GM19463 (cell line): ENCODE data around the gene MEF2C.

Experiments used
- ATAC-seq: cut with Tn5 transposase; IDR thresholded peaks from one replicate; pipeline ENCODE4 v1.9.1; 2021; ENCODE audit warnings: mild to moderate bottlenecking, moderate library complexity; ENCODE audit not compliant: unreplicated experiment

The MEF2C gene

DNA sequence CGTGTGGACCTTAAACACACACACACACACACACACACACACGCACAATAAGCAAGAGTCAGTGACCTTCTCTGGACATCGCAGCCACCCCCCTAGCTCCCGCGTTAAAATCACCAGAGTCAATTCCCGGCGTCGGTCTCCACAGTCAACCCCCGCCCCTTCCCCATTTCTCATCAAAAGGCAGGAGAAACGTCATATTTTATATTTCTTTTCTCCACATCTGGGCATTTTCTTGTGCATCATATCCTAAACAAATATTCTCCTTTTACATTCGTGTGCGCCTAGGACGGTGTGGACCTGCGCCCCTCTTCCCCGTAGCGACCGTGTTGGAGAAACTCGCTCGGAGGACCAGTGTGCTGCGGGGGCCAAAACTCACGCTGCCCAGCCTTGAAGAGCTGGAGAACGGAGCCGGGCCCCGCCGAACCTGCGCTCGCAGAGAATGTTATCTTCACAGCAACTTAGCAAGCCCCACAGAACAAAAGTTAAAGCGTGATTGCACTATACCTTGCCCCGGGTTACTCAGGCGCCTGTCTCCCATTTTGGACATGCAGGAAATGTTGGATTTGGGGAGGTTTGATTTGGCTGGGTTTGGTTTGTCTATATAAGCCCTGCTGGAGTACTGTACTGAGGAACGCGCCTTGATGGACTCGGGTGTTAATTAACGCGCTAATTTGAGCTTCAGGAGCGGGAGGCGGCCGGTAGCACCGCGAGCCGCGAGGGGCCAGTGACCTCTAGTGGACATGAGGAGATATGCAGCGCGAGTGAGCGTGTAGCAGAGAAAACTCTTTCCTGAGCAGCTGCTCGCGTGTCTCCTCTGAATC lies 192.4 kb downstream of the MEF2C start:
- ATAC-seq = peak; percentile 85

DNA sequence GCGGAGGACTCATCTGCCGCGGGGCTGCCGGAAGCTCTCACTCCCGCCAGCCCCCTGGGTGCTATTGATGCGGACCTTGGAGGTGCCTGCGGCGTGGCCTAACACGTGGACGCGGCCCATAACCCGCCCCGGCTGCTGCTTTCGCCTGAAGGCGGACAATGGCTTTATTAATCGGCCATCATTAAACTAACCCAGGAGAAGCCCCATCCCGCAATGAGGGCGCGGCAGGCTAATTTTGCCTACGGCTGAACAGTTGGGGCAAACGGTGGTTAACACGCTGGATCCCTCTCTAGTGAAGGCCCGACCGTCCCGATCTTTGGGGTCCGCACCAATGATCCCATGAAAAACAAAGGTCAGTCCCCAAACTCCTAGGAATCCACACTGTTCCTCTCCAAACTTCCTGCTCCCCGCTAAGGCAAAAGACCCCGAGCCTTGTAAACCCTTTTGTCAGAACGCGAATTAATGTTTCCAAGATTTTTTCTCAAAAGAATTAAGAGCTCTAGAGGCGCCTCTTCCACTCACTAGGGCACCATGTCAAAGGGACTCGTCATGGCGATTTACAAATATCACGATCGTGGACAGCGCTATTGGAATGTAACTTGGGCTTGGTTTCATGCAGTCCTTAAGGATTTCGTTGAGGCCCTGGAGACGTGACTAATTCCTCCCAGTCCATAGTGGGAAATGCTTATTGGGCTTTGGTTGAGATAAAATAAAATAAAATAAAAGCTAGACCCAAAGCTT lies 193.1 kb downstream of the MEF2C start:
- no peak for ATAC-seq

DNA sequence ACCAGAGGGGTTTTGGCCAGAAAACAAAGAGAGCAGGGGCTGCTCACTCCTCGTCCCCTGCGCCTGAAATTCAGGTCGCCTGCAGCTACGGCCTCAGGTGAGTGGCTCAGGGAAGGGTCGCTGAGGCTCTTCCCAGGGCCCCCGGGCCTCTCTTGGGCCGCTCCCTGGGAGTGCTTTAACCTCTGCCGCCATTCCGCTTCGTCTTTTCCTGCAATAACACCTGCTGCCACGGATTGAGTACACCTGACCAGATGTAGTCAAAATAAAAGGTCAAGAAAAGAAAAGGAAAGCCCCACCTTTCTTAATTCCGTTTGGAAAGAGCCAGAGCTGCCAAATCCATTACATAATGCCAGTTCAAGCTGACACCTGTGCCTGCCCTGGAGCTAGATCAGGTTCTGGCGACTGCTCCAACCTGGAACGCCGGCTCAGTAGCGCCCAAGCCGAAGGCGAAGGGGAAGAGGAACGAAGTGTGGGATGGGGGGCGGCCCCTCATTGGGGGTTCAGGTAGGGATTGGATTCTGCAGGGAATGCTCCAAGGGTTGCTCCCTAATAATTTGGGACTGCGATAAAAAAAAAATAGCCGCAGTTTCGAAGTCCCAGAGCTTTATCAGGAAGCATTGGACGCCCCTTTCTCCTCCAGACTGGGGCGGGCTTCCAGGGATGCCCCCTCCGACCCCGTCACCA lies 193.9 kb downstream of the MEF2C start:
- ATAC-seq = no peak

DNA sequence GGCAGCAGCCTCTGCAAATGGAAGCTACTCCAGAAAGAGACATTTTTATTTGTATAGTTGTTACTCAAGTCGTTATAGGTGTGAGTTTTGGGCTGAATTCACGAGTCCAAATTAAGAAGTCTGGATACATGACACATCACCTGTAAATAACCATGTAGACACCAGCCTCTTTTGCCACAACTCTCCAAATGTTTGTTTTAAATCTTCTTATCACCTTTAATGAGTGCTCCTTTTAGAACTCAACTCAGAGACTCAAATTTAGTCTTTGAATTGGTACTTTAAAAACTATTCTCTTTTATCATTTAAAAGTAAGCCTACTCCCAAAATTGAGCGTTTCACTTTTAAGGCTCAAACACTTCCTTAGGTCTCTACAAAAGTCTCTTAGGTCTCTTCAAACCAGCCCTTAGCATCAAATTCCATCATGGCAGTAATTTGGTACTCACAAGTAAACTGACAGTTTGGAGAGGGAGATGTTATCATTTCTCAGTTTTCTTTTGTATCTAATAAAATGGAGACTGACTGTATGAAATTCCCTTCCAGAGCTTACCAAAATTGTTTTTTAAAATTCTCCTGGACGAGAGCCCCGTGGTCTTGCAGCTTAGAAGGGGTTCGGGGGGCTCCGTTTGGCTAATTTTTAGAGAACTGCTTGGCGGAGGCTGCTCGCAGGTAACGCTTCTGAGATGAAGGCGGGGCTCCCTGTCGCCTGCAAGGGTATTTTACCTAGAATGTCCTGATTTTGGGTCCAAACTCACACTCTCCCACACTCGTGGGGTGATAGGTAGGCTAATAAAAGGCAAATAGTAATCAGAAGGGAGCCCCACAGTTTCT lies 194.6 kb downstream of the MEF2C start:
- ATAC-seq = no peak

DNA sequence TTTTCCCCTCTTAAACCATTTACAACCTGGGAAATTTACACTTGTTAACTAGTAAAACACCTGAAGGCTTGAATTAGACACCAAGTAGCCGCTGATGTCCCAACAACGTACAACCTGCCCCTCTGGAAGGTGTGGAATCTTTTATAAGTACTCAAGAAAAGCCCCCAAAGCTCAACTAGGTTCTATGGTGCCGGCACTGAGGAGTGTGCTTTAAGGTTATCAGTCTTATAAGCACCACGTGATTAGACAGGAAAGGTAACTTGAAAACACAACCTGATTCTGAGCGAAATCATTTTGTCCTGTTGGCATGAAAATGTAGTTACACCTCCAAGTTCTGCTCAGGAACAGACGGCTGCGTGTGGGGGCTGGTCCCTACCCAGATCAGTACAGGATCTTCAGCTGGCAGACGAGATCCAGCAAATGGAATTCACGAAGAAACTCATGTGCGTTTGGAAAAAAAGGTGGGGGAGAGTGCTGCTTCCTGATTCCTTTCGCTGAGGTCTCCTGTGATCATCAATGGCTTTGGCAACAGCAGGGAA lies 195.5 kb downstream of the MEF2C start:
- ATAC-seq = no peak

DNA sequence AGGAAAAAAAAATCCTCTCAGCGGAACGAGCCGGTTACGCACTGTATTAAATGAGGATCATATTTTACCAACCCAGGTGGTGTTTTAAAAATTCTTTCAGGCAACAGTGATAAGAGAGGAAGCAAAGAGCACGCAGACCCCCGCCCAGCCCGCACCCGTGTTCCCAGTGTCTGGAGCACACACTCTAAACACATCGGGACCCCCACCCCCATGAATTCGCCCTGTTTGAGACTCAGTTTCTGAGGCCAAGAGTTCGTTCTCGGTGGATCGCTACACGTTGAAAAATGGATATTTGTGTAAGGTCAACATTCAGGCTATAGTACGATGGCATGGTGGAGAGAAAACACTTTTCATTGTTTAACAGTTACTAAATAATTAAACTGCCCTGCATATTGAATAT lies 196.3 kb downstream of the MEF2C start:
- no peak for ATAC-seq

DNA sequence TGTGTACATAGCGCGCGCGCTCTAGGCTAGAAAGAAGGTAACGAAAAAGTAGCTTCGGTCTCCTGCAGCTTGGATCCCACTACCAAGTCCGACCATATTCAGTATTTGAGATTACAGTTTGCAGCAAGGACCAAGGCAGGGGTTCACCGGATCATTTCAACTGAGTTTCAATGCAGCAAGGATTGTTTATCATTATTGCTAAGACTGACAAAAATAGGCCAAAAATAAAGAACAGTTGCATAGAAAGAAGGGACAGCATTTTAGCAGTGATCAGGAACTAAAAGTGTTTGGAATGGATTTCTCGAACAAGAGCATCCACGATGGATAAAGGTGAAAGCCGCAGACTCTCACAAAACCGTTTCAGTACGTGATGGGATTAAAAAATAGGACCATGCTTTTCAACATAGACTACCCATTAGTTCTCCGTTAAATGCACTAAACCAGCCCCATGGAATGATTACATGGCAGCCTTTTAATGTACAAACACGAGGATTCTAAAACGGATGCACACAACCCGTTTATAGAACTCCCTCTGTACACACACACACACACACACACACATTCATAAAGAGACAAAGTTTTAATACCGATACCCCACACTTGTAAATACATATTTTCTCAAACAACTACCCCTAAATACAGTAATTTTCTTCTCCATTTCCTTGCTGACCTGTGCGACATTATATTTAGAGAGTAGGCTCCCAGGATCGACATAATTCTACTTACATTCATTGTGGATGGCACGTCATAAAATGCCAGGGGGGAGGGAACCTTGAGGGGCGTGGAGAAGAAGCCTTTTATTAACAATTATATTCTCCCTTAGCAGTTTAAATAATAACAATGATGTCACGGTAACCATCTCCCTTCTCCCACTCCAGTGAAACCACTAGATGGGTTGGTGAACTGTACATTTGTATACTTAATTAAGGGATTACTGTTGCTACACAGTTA lies 197.1 kb downstream of the MEF2C start:
- no peak for ATAC-seq

DNA sequence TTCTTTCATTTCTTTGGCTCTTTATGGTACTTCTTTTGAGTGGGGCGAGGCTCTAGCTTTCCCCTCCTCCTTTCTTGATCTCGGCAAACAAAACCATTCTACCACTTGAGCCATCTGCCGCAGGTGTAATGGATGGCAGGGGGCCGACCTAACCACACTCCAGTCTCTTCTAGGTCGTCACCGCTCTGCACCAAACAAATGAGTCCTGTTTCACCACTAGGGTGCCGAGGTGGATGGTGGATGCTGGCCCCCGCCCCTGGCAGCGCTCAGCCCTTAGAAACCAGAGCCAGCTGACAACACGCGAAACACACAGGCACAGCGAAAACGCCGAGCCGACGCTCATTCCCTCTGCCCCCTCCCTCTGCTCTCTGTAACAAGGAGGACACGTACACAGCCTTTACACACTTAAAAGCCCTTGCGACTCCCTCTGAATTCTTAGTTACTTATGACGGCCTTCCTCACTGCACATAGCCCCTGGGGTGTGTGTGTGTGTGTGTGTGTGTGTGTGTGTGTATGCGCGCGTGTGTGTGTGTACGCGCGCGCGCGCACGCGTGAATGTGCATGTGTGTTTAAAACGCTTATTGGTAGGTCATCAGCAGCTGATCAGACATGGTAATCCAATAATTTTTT lies 199.4 kb downstream of the MEF2C start:
- peak; percentile 70 for ATAC-seq

DNA sequence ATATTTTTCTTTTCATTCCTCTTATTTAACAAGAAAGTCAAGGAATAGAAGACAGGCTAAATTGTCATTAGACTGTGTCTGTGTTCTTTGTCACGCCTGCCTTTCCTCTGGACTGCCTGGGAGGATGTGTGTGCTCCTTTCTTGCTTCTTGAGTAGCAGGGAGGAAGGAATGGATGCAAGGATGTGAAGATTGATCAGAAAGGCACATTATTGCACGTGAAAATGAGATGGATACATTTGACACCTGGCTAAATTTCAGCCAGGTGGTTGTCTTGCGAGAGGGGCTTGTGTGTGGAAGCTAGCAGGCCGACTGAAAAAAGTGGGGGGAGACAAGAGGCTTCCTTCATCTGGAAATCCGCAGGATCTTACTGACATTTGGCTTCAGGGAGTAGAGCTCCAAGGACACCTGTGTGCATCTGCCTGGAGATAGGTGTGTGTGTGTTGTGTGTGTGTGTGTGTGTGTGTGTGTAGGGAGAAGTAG lies 200.1 kb downstream of the MEF2C start:
- no peak for ATAC-seq

DNA sequence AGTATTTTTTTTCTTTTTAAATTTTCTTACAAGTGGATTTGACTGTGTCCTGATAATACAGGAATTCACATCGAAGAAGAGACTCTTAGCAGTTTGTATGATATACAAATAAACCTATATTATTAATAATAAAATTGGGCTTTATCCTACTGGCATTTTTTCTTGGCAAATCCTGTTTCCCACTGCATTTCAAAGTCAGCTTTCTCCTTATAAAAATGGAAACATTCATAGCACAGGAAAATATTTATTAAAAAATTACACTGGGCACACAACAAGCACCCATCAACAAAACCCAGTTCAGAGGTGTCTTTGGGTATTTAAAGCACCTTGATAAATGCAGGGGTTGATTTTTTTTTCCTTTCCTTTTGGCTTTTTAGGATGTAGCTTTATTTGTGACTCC lies 200.9 kb downstream of the MEF2C start:
- no peak for ATAC-seq

DNA sequence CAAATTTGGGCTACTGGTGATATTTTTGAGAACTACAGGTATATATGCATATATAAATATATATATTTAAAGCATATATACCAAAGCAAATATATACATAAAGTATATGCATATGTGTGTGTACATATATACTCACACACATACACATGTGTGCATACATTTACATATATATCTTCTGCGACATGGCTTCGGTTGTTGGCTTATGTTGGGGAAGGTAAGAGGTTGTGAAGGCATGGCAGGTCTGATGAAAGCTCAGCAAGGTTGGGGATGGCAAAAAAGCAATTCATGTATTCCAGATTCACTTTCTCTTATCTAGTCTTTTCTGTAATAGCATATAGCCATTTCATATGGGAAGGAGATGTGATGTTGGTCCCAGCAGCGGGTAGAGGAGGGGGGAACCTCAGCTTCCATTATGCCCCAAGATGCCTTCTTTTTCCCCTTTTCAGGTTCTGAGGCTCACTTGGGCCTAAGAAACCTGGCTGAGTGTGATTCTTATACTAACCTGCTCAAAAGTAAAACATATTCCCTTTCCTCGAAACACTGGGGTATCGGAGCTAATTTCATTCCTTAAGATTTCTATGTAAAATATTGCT lies 201.7 kb downstream of the MEF2C start:
- ATAC-seq = no peak

DNA sequence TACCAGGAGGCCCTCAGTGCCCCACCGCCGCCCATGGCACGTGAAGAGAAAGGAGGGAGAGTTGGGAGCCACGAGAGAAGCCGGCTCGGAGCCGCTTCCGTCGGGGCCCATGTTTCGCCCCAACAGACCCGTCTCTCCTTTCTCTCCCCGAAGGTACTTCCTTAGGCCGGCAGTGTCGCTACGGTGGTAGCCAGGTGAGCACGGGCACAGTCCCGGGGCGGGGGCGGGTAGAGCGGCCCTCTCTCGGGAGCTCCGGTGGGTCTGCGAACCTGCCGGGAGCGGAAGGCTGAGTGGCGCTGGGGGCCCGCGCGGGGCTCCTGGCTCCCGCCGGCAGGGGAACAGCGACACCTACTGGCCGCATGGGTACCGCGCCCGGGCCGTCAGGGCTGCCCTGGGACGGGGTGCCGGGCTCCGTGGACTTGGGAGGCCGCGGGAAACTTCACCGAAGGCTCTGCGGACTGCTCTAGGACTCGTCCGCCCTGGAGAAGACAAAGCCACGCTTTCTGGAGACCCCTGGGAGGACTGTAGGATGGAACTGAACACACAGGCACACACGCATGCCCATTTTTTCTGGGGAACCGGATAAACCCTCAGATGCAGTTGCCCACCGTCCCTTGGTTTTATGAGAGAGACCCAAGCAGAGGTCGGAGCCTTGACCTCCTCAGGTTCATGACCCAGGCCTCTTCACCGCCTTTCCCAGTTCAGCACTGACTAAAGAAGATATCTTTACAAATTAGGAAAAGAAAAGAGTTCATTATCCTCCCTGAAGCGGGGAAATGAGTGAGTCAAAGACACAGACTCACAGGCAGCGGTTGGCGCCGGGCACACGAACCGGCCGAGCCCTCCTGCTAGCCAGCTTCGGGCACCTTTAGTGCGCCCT lies 202.5 kb downstream of the MEF2C start:
- peak; percentile 62 for ATAC-seq

DNA sequence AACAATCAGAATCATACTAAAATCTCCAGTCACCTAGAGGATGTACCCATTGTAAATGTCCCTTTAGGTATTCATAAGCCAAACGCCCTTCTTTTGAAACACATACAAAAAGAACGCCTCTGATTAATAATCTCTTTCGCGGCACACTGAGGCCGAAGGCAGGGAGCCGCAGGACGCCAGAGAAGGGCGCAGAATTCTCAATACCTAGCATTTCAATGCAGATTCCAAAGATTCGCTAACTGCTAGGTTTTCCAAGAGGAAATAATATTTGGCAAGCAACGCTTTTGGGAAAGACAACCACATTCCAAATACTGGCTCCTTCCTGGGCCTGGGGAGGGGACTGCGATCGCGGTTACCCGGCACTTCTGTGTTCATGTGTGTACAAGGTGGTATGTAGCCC lies 203.3 kb downstream of the MEF2C start:
- ATAC-seq = no peak

DNA sequence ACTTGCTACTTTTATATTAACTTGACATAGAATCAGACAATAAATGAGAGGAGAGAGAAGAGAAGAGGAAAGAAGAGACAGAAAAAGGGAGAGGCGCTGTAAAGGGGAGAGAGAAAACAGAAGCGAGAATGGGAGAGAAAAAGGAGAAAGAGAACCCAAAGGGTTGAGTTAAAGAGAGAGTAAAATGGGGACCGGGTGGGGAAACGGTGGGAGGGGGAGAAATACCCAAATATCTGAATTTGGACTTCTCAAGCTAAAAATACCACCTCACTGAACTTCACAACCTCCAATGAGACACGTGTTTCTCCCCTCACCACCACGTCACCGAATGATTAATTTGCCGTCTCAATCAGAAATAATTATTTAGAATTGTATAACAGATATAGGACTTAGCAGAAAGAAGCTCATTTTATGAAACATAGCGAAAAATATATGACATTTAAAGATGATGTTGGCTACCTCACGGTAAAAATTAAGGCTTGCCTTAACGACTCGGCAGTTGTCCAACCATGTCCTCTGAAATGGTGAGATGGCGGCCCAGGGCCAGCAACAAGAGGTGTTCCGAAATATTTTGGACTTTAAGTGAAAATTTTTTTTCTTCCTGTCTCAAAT lies 204.1 kb downstream of the MEF2C start:
- ATAC-seq = no peak

DNA sequence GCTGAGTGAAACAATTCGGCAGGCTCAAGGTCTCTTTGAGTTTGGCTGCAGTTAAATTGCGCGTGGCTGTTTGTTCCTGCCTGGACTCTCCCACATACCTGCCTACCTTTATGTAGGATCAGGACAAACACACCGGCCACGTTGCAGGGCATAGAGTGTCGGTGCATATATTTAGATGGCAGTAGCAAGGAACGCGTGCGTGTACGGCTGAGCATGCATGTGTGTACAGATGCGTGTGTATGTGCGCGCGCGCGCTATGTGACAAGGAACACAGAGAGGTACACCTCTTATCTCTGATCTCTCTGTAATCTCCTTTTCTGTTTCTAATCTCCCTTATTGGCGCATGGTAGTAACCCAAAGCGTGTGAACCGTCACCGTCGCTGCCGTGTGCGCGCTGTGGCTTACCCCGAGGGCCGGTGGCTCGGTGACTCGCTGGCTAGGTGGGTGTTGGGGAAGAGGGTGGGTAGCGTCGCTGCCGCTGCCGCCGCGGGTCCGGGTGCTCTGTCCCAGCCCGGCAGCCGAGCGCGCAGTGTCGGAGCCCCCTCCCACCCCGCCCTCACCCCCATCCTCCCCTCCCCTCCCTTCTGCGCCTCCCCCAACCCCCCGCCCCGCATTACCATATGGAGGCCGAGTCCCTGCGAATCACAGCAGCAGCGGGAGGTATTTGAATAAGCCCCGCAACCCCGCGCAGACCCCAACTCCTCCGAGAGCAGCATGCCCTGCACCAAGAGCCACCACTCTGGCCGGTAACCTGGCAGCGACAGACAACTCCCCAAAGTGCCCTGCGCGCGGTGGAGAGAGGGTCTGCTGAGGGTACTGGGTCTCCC lies 204.8 kb downstream of the MEF2C start:
- no peak for ATAC-seq

DNA sequence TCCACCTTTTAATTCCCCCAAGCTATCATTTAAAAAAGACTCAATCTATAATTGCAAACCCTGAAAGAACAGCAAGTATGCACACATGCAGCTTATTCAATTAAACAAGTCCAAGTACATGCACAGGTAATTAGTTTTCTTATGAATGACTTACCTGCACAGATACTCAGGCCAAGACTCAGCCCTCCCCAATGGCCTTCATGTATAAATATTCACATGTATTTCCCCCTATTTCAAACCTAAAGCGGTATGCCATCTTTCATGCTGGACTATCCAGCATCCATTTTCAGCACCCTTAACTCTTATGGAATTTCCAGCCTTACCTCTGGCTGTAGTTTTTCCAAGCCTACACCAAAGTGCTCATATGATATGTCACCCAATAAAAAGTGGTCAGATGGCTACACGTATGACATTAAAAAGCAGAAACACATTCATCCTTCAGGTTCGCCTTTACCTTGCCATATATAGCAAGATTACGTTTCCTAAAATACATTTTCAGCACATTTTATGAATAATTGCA lies 205.5 kb downstream of the MEF2C start:
- no peak for ATAC-seq
